HG02642 (cell line): Measurements from ENCODE around the gene CTDSP1.

Source experiments
- ATAC-seq: cut with Tn5 transposase; IDR thresholded peaks from one replicate; pipeline ENCODE4 v1.9.1; 2021; ENCODE audit warnings: mild to moderate bottlenecking; ENCODE audit not compliant: unreplicated experiment, poor library complexity

CTDSP1 gene

DNA sequence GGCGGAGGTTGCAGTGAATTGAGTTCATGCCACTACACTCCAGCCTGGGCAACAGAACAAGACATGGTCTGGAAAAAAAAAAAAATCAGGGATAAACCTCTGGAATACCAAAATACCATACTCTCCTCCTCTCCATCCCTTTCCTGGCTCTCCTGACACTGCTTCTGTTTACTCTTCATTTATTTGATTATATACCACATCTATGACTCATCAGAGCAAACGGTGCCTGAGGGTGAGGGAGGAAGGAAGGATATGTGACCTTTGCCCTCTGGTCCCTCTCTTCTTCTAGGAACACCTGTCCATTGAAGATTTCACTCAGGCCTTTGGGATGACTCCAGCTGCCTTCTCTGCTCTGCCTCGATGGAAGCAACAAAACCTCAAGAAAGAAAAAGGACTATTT, 49.3 kb downstream of the CTDSP1 start:
- ATAC-seq = no peak

- ATAC-seq = no peak
Observed at GRCh38 chr2:218452079-218452478, 52.4 kb downstream of the CTDSP1 start.
